GM18499 (cell line): Measurements from ENCODE around the gene PSG6.
"Not testable (repeated sequence)": the region's sequence is repeated elsewhere in the genome, so short reads cannot be mapped to it uniquely, and the experiment has no call there.

Experiments used
- ATAC-seq: cut with Tn5 transposase; IDR thresholded peaks from one replicate; pipeline ENCODE4 v1.9.1; 2021; ENCODE audit warnings: moderate number of reproducible peaks; ENCODE audit not compliant: insufficient read depth, unreplicated experiment

Gene PSG6

GRCh38 chr19:42917634-42918033, at the start of gene PSG6:
PSG6 (minus strand) TSS chr19:42917894; CDS start chr19:42917792, 102 bp downstream.
- ATAC-seq: not testable (repeated sequence)

GRCh38 chr19:42965176-42965575, 47.5 kb upstream of the PSG6 start:
- no peak for ATAC-seq

GRCh38 chr19:42961119-42961518, 43.4 kb upstream of the PSG6 start:
- no peak for ATAC-seq

GRCh38 chr19:42952126-42952525, 34.4 kb upstream of the PSG6 start:
- not testable (repeated sequence) for ATAC-seq

- ATAC-seq: not testable (repeated sequence)
Observed at GRCh38 chr19:42951476-42951875, 33.8 kb upstream of the PSG6 start.

GRCh38 chr19:42942187-42942789, 24.6 kb upstream of the PSG6 start:
- no peak for ATAC-seq

- not testable (repeated sequence) for ATAC-seq
Observed at GRCh38 chr19:42937107-42937506, 19.4 kb upstream of the PSG6 start, which contains the start of gene PSG7. PSG7 (minus strand) TSS chr19:42937207; CDS start chr19:42937076, 131 bp downstream.

GRCh38 chr19:42934726-42935125, 17.0 kb upstream of the PSG6 start:
- not testable (repeated sequence) for ATAC-seq

- not testable (repeated sequence) for ATAC-seq
Observed at GRCh38 chr19:42934183-42934582, 16.5 kb upstream of the PSG6 start.

- not testable (repeated sequence) for ATAC-seq
Observed at GRCh38 chr19:42933412-42933811, 15.7 kb upstream of the PSG6 start.

- not testable (repeated sequence) for ATAC-seq
Observed at GRCh38 chr19:42932485-42933101, 14.9 kb upstream of the PSG6 start.

- ATAC-seq: not testable (repeated sequence)
Observed at GRCh38 chr19:42930214-42930613, 12.5 kb upstream of the PSG6 start.

GRCh38 chr19:42928896-42929295, 11.2 kb upstream of the PSG6 start:
- ATAC-seq: no peak

GRCh38 chr19:42926781-42927180, 9.1 kb upstream of the PSG6 start:
- no peak for ATAC-seq

GRCh38 chr19:42923106-42923505, 5.4 kb upstream of the PSG6 start:
- ATAC-seq: not testable (repeated sequence)

- ATAC-seq: not testable (repeated sequence)
Observed at GRCh38 chr19:42920971-42921370, 3.3 kb upstream of the PSG6 start.

- no peak for ATAC-seq
Observed at GRCh38 chr19:42919757-42920079, 2.0 kb upstream of the PSG6 start.

GRCh38 chr19:42919070-42919756, 1.5 kb upstream of the PSG6 start:
- not testable (repeated sequence) for ATAC-seq

- not testable (repeated sequence) for ATAC-seq
Observed at GRCh38 chr19:42918377-42919069, 829 bp upstream of the PSG6 start.

GRCh38 chr19:42916931-42917330, 763 bp downstream of the PSG6 start:
- ATAC-seq: not testable (repeated sequence)

GRCh38 chr19:42913516-42913915, 4.2 kb downstream of the PSG6 start:
- not testable (repeated sequence) for ATAC-seq
